Mucosa of rectum (tissue), 2 donors: Measurements from ENCODE around the gene ZNF608.

Source experiments
- H3K27ac ChIP-seq, 2 donors: one replicate each; pipeline ENCODE4 v1.7.0; 2013; ENCODE audit warnings: inconsistent platforms in 2 of 2, low read depth in 2 of 2, low read length in 2 of 2
- H3K27me3 ChIP-seq, 2 donors: one replicate each; pipeline ENCODE4 v1.7.0; 2013; ENCODE audit warnings: low read length in 2 of 2; ENCODE audit not compliant: control insufficient read depth in 2 of 2, insufficient read depth in 2 of 2
- H3K36me3 ChIP-seq, 2 donors: one replicate each; pipeline ENCODE4 v1.7.0; 2013; ENCODE audit warnings: low read length in 2 of 2; ENCODE audit not compliant: control insufficient read depth in 2 of 2, insufficient read depth in 2 of 2
- H3K4me1 ChIP-seq, 2 donors: one replicate each; pipeline ENCODE4 v1.7.0; 2013; ENCODE audit warnings: low read length in 2 of 2, mild to moderate bottlenecking in 1 of 2; ENCODE audit not compliant: control insufficient read depth in 2 of 2, insufficient read depth in 2 of 2
- H3K4me3 ChIP-seq, 2 donors: one replicate each; pipeline ENCODE4 v1.7.0; 2013; ENCODE audit warnings: low read length in 2 of 2
- H3K9ac ChIP-seq, 2 donors: one replicate each; pipeline ENCODE4 v1.7.0; 2013; ENCODE audit warnings: low read length in 2 of 2, low read depth in 1 of 2, mild to moderate bottlenecking in 1 of 2
- H3K9me3 ChIP-seq, 2 donors: one replicate each; pipeline ENCODE4 v1.7.0; 2013; ENCODE audit warnings: low read length in 2 of 2; ENCODE audit not compliant: control insufficient read depth in 2 of 2
- donor health status: healthy.
- donor health status: Normal muscosa, but diverticular disease.

The ZNF608 gene

GRCh38 chr5:124754206-124754927 is 7.9 kb upstream of the ZNF608 start:
- Histone ChIP-seq H3K27me3 (no peaks in the 10 kb centered on the region), H3K4me1 (peaks cover 0 to 2% of the 10 kb centered on the region in 2 donors), H3K27ac (no peak overlapping the region), H3K4me3 (peak overlapping the region in 1 of 2 donors; percentile 28), H3K36me3 (no peaks in the 10 kb centered on the region), H3K9me3 (no peaks in the 10 kb centered on the region), H3K9ac (no peak overlapping the region)

GRCh38 chr5:124752854-124753720 is 6.6 kb upstream of the ZNF608 start:
- Histone ChIP-seq H3K9ac (no peak overlapping the region), H3K27me3 (no peaks in the 10 kb centered on the region), H3K27ac (no peak overlapping the region), H3K4me1 (peaks cover 0 to 5% of the 10 kb centered on the region in 2 donors), H3K9me3 (no peaks in the 10 kb centered on the region), H3K36me3 (no peaks in the 10 kb centered on the region), H3K4me3 (no peak overlapping the region)

- H3K4me1 ChIP-seq, result peaks cover 0 to 7% of the 10 kb centered on the region in 2 donors
- no peaks in the 10 kb centered on the region for H3K36me3 ChIP-seq
- H3K4me3 ChIP-seq, result no peak overlapping the region
- H3K27me3 ChIP-seq, result no peaks in the 10 kb centered on the region
- no peak overlapping the region for H3K27ac ChIP-seq
- H3K9me3 ChIP-seq, result no peaks in the 10 kb centered on the region
- no peak overlapping the region for H3K9ac ChIP-seq
These were observed 4.6 kb upstream of the ZNF608 start for GRCh38 chr5:124751031-124751430.

GRCh38 chr5:124748687-124749594 is 2.5 kb upstream of the ZNF608 start:
- peak overlapping the region; percentile 77 to 85 for H3K4me3 ChIP-seq
- no peaks in the 10 kb centered on the region for H3K27me3 ChIP-seq
- H3K9ac ChIP-seq, result peak overlapping the region; percentile 66 to 93
- H3K4me1 ChIP-seq, result peaks cover 10 to 23% of the 10 kb centered on the region in 2 donors
- no peaks in the 10 kb centered on the region for H3K9me3 ChIP-seq
- no peaks in the 10 kb centered on the region for H3K36me3 ChIP-seq
- H3K27ac ChIP-seq, result peak overlapping the region; percentile 92 to 94

GRCh38 chr5:124747791-124748686 is 1.6 kb upstream of the ZNF608 start:
- Histone ChIP-seq H3K4me1 (peaks cover 14 to 29% of the 10 kb centered on the region in 2 donors), H3K36me3 (no peaks in the 10 kb centered on the region), H3K27ac (peak overlapping the region; percentile 92 to 94), H3K4me3 (peak overlapping the region; percentile 77 to 85), H3K9ac (peak overlapping the region; percentile 66 to 93), H3K27me3 (no peaks in the 10 kb centered on the region), H3K9me3 (no peaks in the 10 kb centered on the region)

GRCh38 chr5:124746916-124747790 is 714 bp upstream of the ZNF608 start:
- H3K9me3 ChIP-seq, result no peaks in the 10 kb centered on the region
- H3K27ac ChIP-seq, result peak overlapping the region; percentile 92 to 94
- H3K9ac ChIP-seq, result peak overlapping the region; percentile 71 to 93
- peaks cover 19 to 36% of the 10 kb centered on the region in 2 donors for H3K4me1 ChIP-seq
- H3K36me3 ChIP-seq, result no peaks in the 10 kb centered on the region
- no peaks in the 10 kb centered on the region for H3K27me3 ChIP-seq
- peak overlapping the region; percentile 77 to 85 for H3K4me3 ChIP-seq

GRCh38 chr5:124745007-124745927 is 1.2 kb downstream of the ZNF608 start:
- H3K4me3 ChIP-seq, result peak overlapping the region; percentile 77 to 85
- peak overlapping the region; percentile 92 to 94 for H3K27ac ChIP-seq
- H3K4me1 ChIP-seq, result peaks cover 24 to 49% of the 10 kb centered on the region in 2 donors
- no peaks in the 10 kb centered on the region for H3K9me3 ChIP-seq
- peak overlapping the region; percentile 82 to 87 for H3K9ac ChIP-seq
- H3K27me3 ChIP-seq, result no peaks in the 10 kb centered on the region
- H3K36me3 ChIP-seq, result no peaks in the 10 kb centered on the region
